ENCODE results near the gene CCDC107. TPM values are rescaled to one million over a fixed set of nuclear protein-coding genes. Genes with fewer than 3 reads are reported as not detected.

The CCDC107 gene
- total and polyA plus RNA-seq, 9 donors = 14.6 to 29.8 (median 17.9) TPM

- no peaks in the 10 kb centered on the region for H3K9me3 ChIP-seq
- H3K36me3 ChIP-seq = no peaks in the 10 kb centered on the region
- no peak overlapping the region for H3K27ac ChIP-seq
- 7 to 8% (median 7%) methylated on average over 51 of the region's 51 CpGs for WGBS, 3 donors
- DNase-seq = peak; percentile 59 to 75 (median 68)
- H3K27me3 ChIP-seq = no peaks in the 10 kb centered on the region
- TF ChIP-seq EP300 (IDR thresholded peaks at IDR 0.05) = no peak
- TF ChIP-seq POLR2A (IDR thresholded peaks at IDR 0.05) = no peak
- no peak for TF ChIP-seq CTCF (IDR thresholded peaks at IDR 0.05)
- H3K4me1 ChIP-seq (ENCODE audit: insufficient read depth) = no peaks in the 10 kb centered on the region
- peak overlapping the region; percentile 29 for H3K4me3 ChIP-seq
- intact Hi-C loops (cut with DNase I) = no loop called here
Observed at GRCh38 chr9:35616681-35617459, 41.2 kb upstream of the CCDC107 start.

GRCh38 chr9:35617548-35617947 lies 40.5 kb upstream of the CCDC107 start:
- H3K4me3 ChIP-seq = no peak overlapping the region
- intact Hi-C loops (cut with DNase I) = no loop called here
- no peak overlapping the region for H3K27ac ChIP-seq
- no peaks in the 10 kb centered on the region for H3K4me1 ChIP-seq (ENCODE audit: insufficient read depth)
- 54 to 61% (median 56%) methylated on average over 8 of the region's 8 CpGs for WGBS, 3 donors
- H3K9me3 ChIP-seq = no peaks in the 10 kb centered on the region
- no peaks in the 10 kb centered on the region for H3K27me3 ChIP-seq
- no peak for DNase-seq
- TF ChIP-seq EP300 (IDR thresholded peaks at IDR 0.05) (no peak), CTCF (IDR thresholded peaks at IDR 0.05) (no peak), POLR2A (IDR thresholded peaks at IDR 0.05) (no peak)
- H3K36me3 ChIP-seq = no peaks in the 10 kb centered on the region

GRCh38 chr9:35618325-35618727 lies 39.8 kb upstream of the CCDC107 start, which contains the start of gene CD72:
TSS of gene CD72 (minus strand) at chr9:35618413. CDS start at chr9:35618303, 110 bp downstream.
- TF ChIP-seq POLR2A (IDR thresholded peaks at IDR 0.05) (no peak), EP300 (IDR thresholded peaks at IDR 0.05) (no peak), CTCF (IDR thresholded peaks at IDR 0.05) (no peak)
- DNase-seq = no peak
- Histone ChIP-seq H3K9me3 (no peaks in the 10 kb centered on the region), H3K4me3 (peak within 1 kb of the TSS; percentile 29), H3K36me3 (no peaks in the 10 kb centered on the region), H3K27me3 (no peaks in the 10 kb centered on the region), H3K4me1 (ENCODE audit: insufficient read depth) (no peaks in the 10 kb centered on the region), H3K27ac (no peak within 1 kb of the TSS)
- intact Hi-C loops (cut with DNase I) = no loop called here
- 68 to 80% (median 71%) methylated on average over 7 of the region's 7 CpGs for WGBS, 3 donors

DNA sequence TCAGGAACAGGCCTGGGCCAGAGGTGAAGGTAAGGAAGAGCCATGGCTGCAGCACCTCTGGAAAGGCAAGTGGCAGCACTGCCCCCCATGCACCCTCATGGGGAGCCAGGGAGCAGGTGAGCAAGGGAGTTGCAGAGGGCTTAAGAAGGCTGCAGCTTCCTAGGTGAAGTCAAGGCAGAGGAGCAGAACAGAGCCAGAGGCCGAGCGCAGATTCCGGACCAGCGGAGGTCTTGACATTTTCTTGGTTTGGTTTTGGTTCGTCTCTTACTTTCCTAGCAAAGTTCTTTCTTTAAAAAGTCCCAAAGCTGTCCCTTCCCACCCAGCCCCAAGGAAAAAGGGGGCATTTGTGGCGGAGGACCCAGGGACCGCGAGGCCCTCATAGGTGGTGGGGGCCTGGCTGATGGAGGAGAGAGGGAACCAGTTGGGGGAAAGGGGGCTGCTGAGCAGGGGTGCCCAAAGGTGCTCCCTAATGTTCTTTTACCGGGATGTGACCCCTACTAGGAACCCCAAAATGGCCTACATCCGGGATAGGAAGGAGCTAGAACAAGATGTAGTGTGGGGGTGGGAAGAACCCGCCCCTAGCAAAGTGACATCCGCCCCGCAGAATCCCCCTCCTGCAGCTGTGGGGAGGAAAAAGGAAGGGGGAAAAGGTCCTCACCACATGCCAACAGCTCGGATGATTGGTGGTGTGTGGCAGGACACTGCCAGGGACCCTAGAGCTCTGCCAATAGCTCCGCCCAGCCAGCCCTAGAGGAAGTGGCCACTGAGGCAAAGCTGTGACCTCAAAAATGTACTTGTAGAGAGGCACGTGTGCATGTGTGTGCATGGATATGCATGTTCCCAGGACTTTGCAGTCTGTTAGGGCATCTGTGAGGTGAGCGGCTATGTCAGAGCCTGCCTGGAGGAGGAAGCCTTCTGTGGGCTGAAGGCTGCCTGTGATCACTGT lies 39.0 kb upstream of the CCDC107 start:
- no peaks in the 10 kb centered on the region for H3K27me3 ChIP-seq
- no peak for DNase-seq
- no peaks in the 10 kb centered on the region for H3K36me3 ChIP-seq
- H3K27ac ChIP-seq = no peak overlapping the region
- TF ChIP-seq EP300 (IDR thresholded peaks at IDR 0.05) (no peak), POLR2A (IDR thresholded peaks at IDR 0.05) (no peak), CTCF (IDR thresholded peaks at IDR 0.05) (no peak)
- intact Hi-C loops (cut with DNase I) = no loop called here
- H3K4me1 ChIP-seq (ENCODE audit: insufficient read depth) = no peaks in the 10 kb centered on the region
- no peaks in the 10 kb centered on the region for H3K9me3 ChIP-seq
- no peak overlapping the region for H3K4me3 ChIP-seq
- 85 to 89% (median 87%) methylated on average over 17 of the region's 17 CpGs for WGBS, 3 donors

Data from ovary (tissue), 9 donors.